A549 (cell line): ENCODE results near the gene HHIPL2. TPM values are rescaled to one million over a fixed set of nuclear protein-coding genes. Genes with fewer than 3 reads are reported as not detected.
"Not testable (repeated sequence)": the region's sequence is repeated elsewhere in the genome, so short reads cannot be mapped to it uniquely, and the experiment has no call there.

Source experiments
- ATAC-seq, 2 experiments: fragments of 200-7000 bp in 1 of 2; fragments of >200 bp in 1 of 2; cut with Nextera tagmentation in 1 of 2; cut with Tn5 transposase in 1 of 2; 3 replicates each; pipeline versions ENCODE4 v1.8.0 to v1.9.1; 2018 to 2020; ENCODE audit warnings: mild to moderate bottlenecking in 1 of 2, moderate library complexity in 1 of 2
- CTCF ChIA-PET: fragments of 300-600 bp; sonication (Branson Sonifier 250); formaldehyde crosslinking; extraction: SDS; loops from one replicate; lab custom pipeline; 2021; ENCODE audit warnings: antibody characterized with exemption, inconsistent platforms; lab: Yijun Ruan, JAX
- POLR2A ChIA-PET: fragments of 350-600 bp; formaldehyde crosslinking; extraction: SDS; loops from one replicate; lab custom pipeline; 2021; ENCODE audit warnings: antibody characterized with exemption, inconsistent platforms; lab: Yijun Ruan, JAX
- DNase-seq, 2 experiments: peaks; one replicate each; pipeline versions ENCODE4 v3.0.0 to v3.0.0-alpha.2; 2011 to 2016; ENCODE audit warnings: low read depth in 1 of 2, low spot score in 1 of 2
- FAIRE-seq: peaks from 2 replicates; lab custom pipeline; 2011; peaks lifted over from hg19 to GRCh38; lab: Jason Lieb, UNC
- H3K27ac ChIP-seq, 2 experiments: fragments of >200 bp; sonication (Bioruptor Twin); formaldehyde crosslinking; 3 replicates each; pipeline ENCODE4 v1.5.1; 2016 to 2017
- H3K4me1 ChIP-seq: fragments of >200 bp; sonication (Bioruptor Twin); formaldehyde crosslinking; 3 replicates; pipeline ENCODE4 v1.6.1; 2016
- H3K4me2 ChIP-seq: fragments of >200 bp; sonication (Bioruptor Twin); formaldehyde crosslinking; 3 replicates; pipeline ENCODE4 v1.6.1; 2016
- H3K4me3 ChIP-seq: fragments of >200 bp; sonication (Bioruptor Twin); formaldehyde crosslinking; 3 replicates; pipeline ENCODE4 v1.5.1; 2016
- H3K9me3 ChIP-seq: fragments of >200 bp; sonication (Bioruptor Twin); formaldehyde crosslinking; 3 replicates; pipeline ENCODE4 v1.6.1; 2016
- CEBPB ChIP-seq, 2 experiments: fragments of >200 bp in 1 of 2; sonication (Bioruptor Twin) in 1 of 2; formaldehyde crosslinking in 1 of 2; IDR thresholded peaks; 2 replicates each; pipeline ENCODE4 v1.6.1; 2012 to 2016
- FOSL2 ChIP-seq, 2 experiments: fragments of 450-650 bp in 1 of 2; fragments of >200 bp in 1 of 2; sonication (Bioruptor Twin) in 1 of 2; formaldehyde crosslinking; IDR thresholded peaks; 2 replicates each; pipeline versions ENCODE4 v1.5.0 to v1.6.1; 2016 to 2020; ENCODE audit warnings: mild to moderate bottlenecking in 1 of 2, moderate library complexity in 1 of 2
- JUN ChIP-seq, 2 experiments: fragments of >200 bp; sonication (Bioruptor Twin); formaldehyde crosslinking; IDR thresholded peaks; 2 replicates in 1 of 2; 3 replicates in 1 of 2; pipeline ENCODE4 v1.6.1; 2016 to 2017
- MYC ChIP-seq: IDR thresholded peaks from 2 replicates; pipeline ENCODE4 v1.6.1; 2012; ENCODE audit warnings: mild to moderate bottlenecking, inconsistent platforms, low read length, improper control_type of control experiment, borderline replicate concordance
- WGBS: methylation state at CpG from one replicate; pipeline ENCODE4 v1.1.6; 2017; ENCODE audit errors: missing lambda C conversion rate; 5-methylcytosine and 5-hydroxymethylcytosine counted together
- polyA plus RNA-seq, 4 experiments: library from polyadenylated mRNA; depleted of rRNA in 3 of 4; stranded (reverse); fragments of >200 nt; fragmentation: RNase III in 1 of 4; extraction: RNeasy Plus Mini Kit Qiagen cat#74134 plus additional on column Dnase treatment in 1 of 4; gene quantifications; 2 replicates in 3 of 4; 3 replicates in 1 of 4; pipeline ENCODE4 v1.2.3, GENCODE V29; 2011 to 2017

Gene HHIPL2
- polyA plus RNA-seq, 2 of the 4 experiments (the other 2 are of a cell fraction) = 16.6 to 19.6 TPM

- Histone ChIP-seq H3K4me1 (peaks cover 41% of the 10 kb centered on the region), H3K4me2 (peak overlapping the region; percentile 63), H3K27ac (peak overlapping the region; percentile 78 to 83), H3K4me3 (no peak overlapping the region), H3K9me3 (no peaks in the 10 kb centered on the region)
- ChIA-PET CTCF (interaction anchor here (1.0 kb wide), 1 partner anchor 602 kb away, joined by 3 read pairs; no protein-coding TSS in a partner anchor), POLR2A (no interaction called here)
- no peak for TF ChIP-seq MYC
- TF ChIP-seq JUN (IDR thresholded peaks at IDR 0.05) = peak in 1 of 2 experiments; percentile 52; a peak in 1 of 5 replicates
- WGBS = 54% methylated on average over 7 of the region's 7 CpGs
- FAIRE-seq (no peak), ATAC-seq (peak; percentile 80 to 88), DNase-seq (peak in 1 of 2 experiments; percentile 53)
Observed at GRCh38 chr1:222521299-222522104, 26.4 kb downstream of the HHIPL2 start.

GRCh38 chr1:222489496-222489895 is 58.4 kb downstream of the HHIPL2 start:
- ATAC-seq; H3K4me3 ChIP-seq; H3K4me1 ChIP-seq; DNase-seq; H3K9me3 ChIP-seq; H3K27ac ChIP-seq; FAIRE-seq; H3K4me2 ChIP-seq; CTCF ChIA-PET; POLR2A ChIA-PET; TF ChIP-seq FOSL2 (IDR thresholded peaks at IDR 0.05): not testable (repeated sequence)
- TF ChIP-seq FOSL2 (CRISPR knock-in tag; IDR thresholded peaks at IDR 0.05) = peak; percentile 44; the same call in 1 of the 2 replicates
- TF ChIP-seq CEBPB (IDR thresholded peaks at IDR 0.05) = peak in 1 of 2 experiments; percentile 56; a peak in 1 of 4 replicates
- 56% methylated on average over 5 of the region's 5 CpGs for WGBS

- FAIRE-seq, H3K4me1 ChIP-seq, ATAC-seq, H3K27ac ChIP-seq, CTCF ChIA-PET, H3K4me3 ChIP-seq, POLR2A ChIA-PET, DNase-seq, H3K9me3 ChIP-seq, H3K4me2 ChIP-seq: not testable (repeated sequence)
- WGBS = no CpG with 5 or more reads among the region's 27 CpGs
Observed at GRCh38 chr1:222487774-222488173, 60.1 kb downstream of the HHIPL2 start.

GRCh38 chr1:222484005-222484404 is 63.9 kb downstream of the HHIPL2 start:
- ATAC-seq, POLR2A ChIA-PET, DNase-seq, H3K4me3 ChIP-seq, CTCF ChIA-PET, FAIRE-seq, H3K27ac ChIP-seq, H3K4me1 ChIP-seq, H3K9me3 ChIP-seq, H3K4me2 ChIP-seq: not testable (repeated sequence)
- 43% methylated on average over 4 of the region's 4 CpGs for WGBS

- FAIRE-seq, POLR2A ChIA-PET, H3K9me3 ChIP-seq, ATAC-seq, H3K4me3 ChIP-seq, H3K4me2 ChIP-seq, H3K4me1 ChIP-seq, CTCF ChIA-PET, DNase-seq, H3K27ac ChIP-seq: not testable (repeated sequence)
- WGBS = 69% methylated on average over 7 of the region's 7 CpGs
Observed at GRCh38 chr1:222479567-222479966, 68.3 kb downstream of the HHIPL2 start.

- H3K27ac ChIP-seq, H3K4me3 ChIP-seq, ATAC-seq, H3K4me2 ChIP-seq, FAIRE-seq, H3K9me3 ChIP-seq, H3K4me1 ChIP-seq, DNase-seq, POLR2A ChIA-PET: not testable (repeated sequence)
- CTCF ChIA-PET = interaction anchor here (1.8 kb wide), 1 partner anchor 158 kb away, joined by 6 read pairs; no protein-coding TSS in a partner anchor
- WGBS = 90% methylated on average over 5 of the region's 5 CpGs
Observed at GRCh38 chr1:222476436-222476835, 71.5 kb downstream of the HHIPL2 start.

DNA sequence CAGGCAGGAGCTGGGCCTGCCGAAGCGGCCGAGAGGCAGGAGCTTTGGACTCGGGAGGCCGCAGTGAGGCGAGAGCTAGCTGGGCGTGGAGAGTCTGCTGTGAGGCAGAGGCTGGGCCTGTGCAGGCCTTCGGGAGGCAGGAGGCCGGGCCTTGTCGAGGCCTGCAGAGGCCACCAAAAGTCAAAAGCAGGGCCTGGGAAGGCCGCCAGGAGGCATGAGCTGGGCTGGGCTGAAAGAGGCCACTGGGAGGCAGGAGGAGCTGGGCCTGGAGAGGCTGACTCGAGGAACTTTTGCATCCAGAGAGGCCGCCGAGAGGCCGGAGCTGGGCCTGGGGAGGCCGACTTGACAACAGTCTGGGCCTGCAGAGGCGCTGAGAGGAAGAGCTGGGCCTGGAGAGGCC is 74.2 kb downstream of the HHIPL2 start:
- H3K9me3 ChIP-seq, H3K4me3 ChIP-seq, POLR2A ChIA-PET, DNase-seq, H3K4me1 ChIP-seq, FAIRE-seq, H3K4me2 ChIP-seq, ATAC-seq, H3K27ac ChIP-seq: not testable (repeated sequence)
- 90% methylated on average over 17 of the region's 17 CpGs for WGBS
- CTCF ChIA-PET = interaction anchor here (0.6 to 1.0 kb wide), 3 partner anchors 161 to 1561 kb away, joined by 3 read pairs; no protein-coding TSS in a partner anchor

- POLR2A ChIA-PET, H3K27ac ChIP-seq, H3K4me1 ChIP-seq, H3K4me2 ChIP-seq, FAIRE-seq, ATAC-seq, DNase-seq, H3K4me3 ChIP-seq, H3K9me3 ChIP-seq: not testable (repeated sequence)
- CTCF ChIA-PET = interaction anchor here (0.6 kb wide), 1 partner anchor 1560 kb away, joined by 3 read pairs; no protein-coding TSS in a partner anchor
- 91% methylated on average over 27 of the region's 33 CpGs for WGBS
Observed at GRCh38 chr1:222472776-222473540, 74.9 kb downstream of the HHIPL2 start.
